H1 (cell line): ENCODE results near the gene CDH16. TPM values are rescaled to one million over a fixed set of nuclear protein-coding genes. Genes with fewer than 3 reads are reported as not detected.

ENCODE experiments used
- CHD7 ChIP-seq: fragments of 300-600 bp; sonication (generic); IDR thresholded peaks from 2 replicates; pipeline ENCODE4 v1.7.1; 2012; ENCODE audit warnings: low read length, moderate library complexity, mild to moderate bottlenecking, inconsistent platforms; ENCODE audit not compliant: insufficient replicate concordance
- SAP30 ChIP-seq: fragments of 300-600 bp; sonication (generic); IDR thresholded peaks from 2 replicates; pipeline ENCODE4 v1.7.1; 2012; ENCODE audit warnings: low read length, moderate library complexity, mild to moderate bottlenecking, inconsistent platforms; ENCODE audit not compliant: insufficient read depth, insufficient replicate concordance
- polyA plus RNA-seq, 7 experiments: library from polyadenylated mRNA; depleted of rRNA in 3 of 7; stranded (reverse) in 5 of 7; unstranded in 2 of 7; fragments of >200 nt in 5 of 7; fragments of 200-250 nt in 2 of 7; gene quantifications; 1 replicate in 5 of 7; 2 replicates in 1 of 7; 4 replicates in 1 of 7; pipeline versions ENCODE4 v1.2.1 to v1.2.3, GENCODE V29; 2011 to 2013; ENCODE audit warnings: missing spikeins in 2 of 7, mixed read lengths in 2 of 7
- total RNA-seq: library from RNA; stranded (reverse); fragmentation: NEBNext Ultra II Directional; extraction: Animal tissue kit (Norgen Biotek cat#: 25700); gene quantifications from 2 replicates; pipeline ENCODE4 v1.2.1, GENCODE V29; 2021

CDH16 gene
- total and polyA plus RNA-seq, 2 of the 8 experiments (the other 6 are each of a cell fraction or from before 2014, with no cell fraction given) = not detected

- TF ChIP-seq CHD7 (no peak), SAP30 (no peak)
Observed at GRCh38 chr16:66953462-66954096, 34.9 kb upstream of the CDH16 start (continued).
